Type B pancreatic cell (in vitro differentiated cells): ENCODE results near the gene DYNC1I1. TPM values are rescaled to one million over a fixed set of nuclear protein-coding genes. Genes with fewer than 3 reads are reported as not detected.

Experiments
- DNase-seq: peaks from one replicate; pipeline ENCODE4 v3.0.0; 2021; ENCODE audit warnings: mixed read lengths; ENCODE audit not compliant: unreplicated experiment; ENCODE audit errors: extremely low spot score
- H3K27ac Mint-ChIP-seq: 2 replicates; pipeline ENCODE4 v1.8.0; 2021; ENCODE audit warnings: mild to moderate bottlenecking, mixed read lengths
- H3K27me3 Mint-ChIP-seq: 2 replicates; pipeline ENCODE4 v1.8.0; 2021; ENCODE audit warnings: mixed read lengths
- H3K36me3 Mint-ChIP-seq: 2 replicates; pipeline ENCODE4 v1.8.0; 2021; ENCODE audit warnings: mixed read lengths
- H3K4me1 Mint-ChIP-seq: one replicate; pipeline ENCODE4 v1.8.0; 2021; ENCODE audit warnings: mixed read lengths; ENCODE audit not compliant: unreplicated experiment
- H3K4me3 Mint-ChIP-seq: 2 replicates; pipeline ENCODE4 v1.8.0; 2021; ENCODE audit warnings: mild to moderate bottlenecking, mixed read lengths
- H3K9me3 Mint-ChIP-seq: 2 replicates; pipeline ENCODE4 v1.8.0; 2021; ENCODE audit warnings: mixed read lengths
- total RNA-seq: library from RNA; stranded (reverse); gene quantifications from 2 replicates; pipeline ENCODE4 v1.2.1, GENCODE V29; 2021; ENCODE audit warnings: low replicate concordance
- TF ChIP-seq, protein P1 (sequence below): fragments of 200-600 bp; sonication (generic); conservative IDR thresholded peaks from 2 replicates; pipeline ENCODE4 v1.5.0; 2021; ENCODE audit warnings: antibody characterized with exemption, mild to moderate bottlenecking

DYNC1I1 gene
- total RNA-seq, 1 donor from 2014 or later: 4.0 TPM

DNA sequence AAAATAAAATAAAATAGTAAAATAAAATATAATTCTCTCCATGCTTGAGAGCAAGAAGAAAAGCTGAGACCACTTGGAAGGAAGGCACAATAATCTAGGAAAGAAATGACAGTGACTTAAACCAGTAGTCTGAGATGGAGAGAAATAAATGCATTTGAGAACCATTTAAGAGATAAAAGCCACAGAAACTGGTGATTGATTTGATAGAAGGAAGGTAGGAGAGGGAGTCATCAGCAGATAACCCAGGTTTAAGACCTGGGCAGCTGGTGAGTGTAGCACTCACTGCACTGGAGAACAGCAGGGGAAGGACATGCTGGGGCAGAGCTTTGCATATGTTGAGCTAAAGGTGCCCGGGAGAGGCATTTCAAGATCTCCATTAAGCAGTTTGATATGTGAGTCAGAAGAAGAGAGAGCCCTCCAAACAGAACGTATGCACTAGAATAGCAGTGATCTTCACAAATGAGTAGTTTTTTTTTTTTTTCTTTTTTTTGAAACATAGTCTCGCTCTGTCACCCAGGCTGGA lies 268.0 kb downstream of the DYNC1I1 start:
- H3K36me3 Mint-ChIP-seq: no peaks in the 10 kb centered on the region
- H3K4me3 Mint-ChIP-seq: no peak overlapping the region
- no peaks in the 10 kb centered on the region for H3K27me3 Mint-ChIP-seq
- no peak overlapping the region for H3K27ac Mint-ChIP-seq
- no peak for DNase-seq
- TF ChIP-seq, protein P1, sequence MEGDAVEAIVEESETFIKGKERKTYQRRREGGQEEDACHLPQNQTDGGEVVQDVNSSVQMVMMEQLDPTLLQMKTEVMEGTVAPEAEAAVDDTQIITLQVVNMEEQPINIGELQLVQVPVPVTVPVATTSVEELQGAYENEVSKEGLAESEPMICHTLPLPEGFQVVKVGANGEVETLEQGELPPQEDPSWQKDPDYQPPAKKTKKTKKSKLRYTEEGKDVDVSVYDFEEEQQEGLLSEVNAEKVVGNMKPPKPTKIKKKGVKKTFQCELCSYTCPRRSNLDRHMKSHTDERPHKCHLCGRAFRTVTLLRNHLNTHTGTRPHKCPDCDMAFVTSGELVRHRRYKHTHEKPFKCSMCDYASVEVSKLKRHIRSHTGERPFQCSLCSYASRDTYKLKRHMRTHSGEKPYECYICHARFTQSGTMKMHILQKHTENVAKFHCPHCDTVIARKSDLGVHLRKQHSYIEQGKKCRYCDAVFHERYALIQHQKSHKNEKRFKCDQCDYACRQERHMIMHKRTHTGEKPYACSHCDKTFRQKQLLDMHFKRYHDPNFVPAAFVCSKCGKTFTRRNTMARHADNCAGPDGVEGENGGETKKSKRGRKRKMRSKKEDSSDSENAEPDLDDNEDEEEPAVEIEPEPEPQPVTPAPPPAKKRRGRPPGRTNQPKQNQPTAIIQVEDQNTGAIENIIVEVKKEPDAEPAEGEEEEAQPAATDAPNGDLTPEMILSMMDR: no peak
- peaks cover 2% of the 10 kb centered on the region for H3K4me1 Mint-ChIP-seq
- no peaks in the 10 kb centered on the region for H3K9me3 Mint-ChIP-seq

DNA sequence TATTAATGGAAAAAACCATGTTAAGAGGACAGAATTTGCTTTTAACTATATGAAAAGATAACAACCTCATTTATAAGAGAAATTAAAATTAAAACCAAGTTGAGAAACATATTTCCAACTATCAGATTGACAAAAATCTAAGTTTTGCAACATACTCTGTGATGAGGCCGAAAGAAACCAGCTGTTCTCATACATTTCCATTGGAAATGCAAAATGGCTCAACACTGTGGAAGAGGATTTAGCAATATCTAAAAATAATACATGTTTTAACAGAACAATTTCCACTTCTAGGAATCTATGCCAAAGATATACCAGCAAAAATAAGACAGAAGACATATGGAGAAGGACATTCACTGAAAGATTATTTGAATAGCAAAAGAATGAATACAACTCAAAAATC lies 268.8 kb downstream of the DYNC1I1 start:
- Mint-ChIP-seq H3K4me1 (no peaks in the 10 kb centered on the region), H3K36me3 (no peaks in the 10 kb centered on the region), H3K27ac (no peak overlapping the region), H3K27me3 (no peaks in the 10 kb centered on the region), H3K4me3 (no peak overlapping the region), H3K9me3 (no peaks in the 10 kb centered on the region)
- TF ChIP-seq, protein P1: no peak
- DNase-seq: no peak

DNA sequence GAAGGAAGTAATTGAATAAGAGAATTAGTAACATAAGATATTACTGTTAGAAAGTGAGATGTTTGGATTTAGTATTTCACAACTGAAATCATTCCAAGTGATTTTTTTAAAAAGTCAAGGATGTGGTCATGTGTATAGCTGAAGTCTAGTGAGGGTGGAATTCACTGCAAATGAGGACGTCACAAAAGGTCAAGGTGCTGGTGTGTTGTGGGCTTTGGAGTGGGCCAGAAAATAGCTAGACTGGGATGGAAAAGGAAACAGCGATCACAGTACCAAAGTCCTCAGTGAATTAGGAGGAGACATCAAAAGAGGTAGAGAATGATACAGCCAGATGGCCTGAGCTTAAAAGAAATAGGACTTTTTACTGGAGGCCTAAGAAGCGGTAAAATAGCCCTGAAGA lies 272.8 kb downstream of the DYNC1I1 start:
- H3K4me3 Mint-ChIP-seq: no peak overlapping the region
- H3K9me3 Mint-ChIP-seq: no peaks in the 10 kb centered on the region
- TF ChIP-seq, protein P1: no peak
- H3K27me3 Mint-ChIP-seq: no peaks in the 10 kb centered on the region
- H3K36me3 Mint-ChIP-seq: no peaks in the 10 kb centered on the region
- no peaks in the 10 kb centered on the region for H3K4me1 Mint-ChIP-seq
- no peak overlapping the region for H3K27ac Mint-ChIP-seq
- no peak for DNase-seq

DNA sequence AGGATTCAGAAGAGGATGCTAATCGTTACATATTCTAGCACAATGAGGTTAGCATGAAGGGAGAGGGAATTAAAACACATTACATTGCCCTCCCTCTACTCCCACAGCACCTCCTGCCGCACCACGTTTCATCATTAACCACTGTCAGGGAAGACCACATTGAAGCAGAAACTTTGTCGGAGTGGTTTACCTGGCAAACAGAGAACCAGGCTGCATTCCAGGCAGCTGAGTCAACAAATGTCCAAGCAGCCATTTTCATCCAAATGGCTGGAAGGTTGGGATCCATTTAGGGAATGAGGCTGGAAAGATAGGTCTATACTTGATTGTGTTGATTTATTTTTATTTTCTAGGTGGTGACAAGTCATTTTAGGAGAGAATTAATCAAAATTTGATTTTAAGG lies 273.6 kb downstream of the DYNC1I1 start:
- TF ChIP-seq, protein P1: no peak
- H3K4me3 Mint-ChIP-seq: no peak overlapping the region
- no peaks in the 10 kb centered on the region for H3K9me3 Mint-ChIP-seq
- no peaks in the 10 kb centered on the region for H3K36me3 Mint-ChIP-seq
- H3K27me3 Mint-ChIP-seq: peaks cover 2% of the 10 kb centered on the region
- no peaks in the 10 kb centered on the region for H3K4me1 Mint-ChIP-seq
- DNase-seq: no peak
- no peak overlapping the region for H3K27ac Mint-ChIP-seq

DNA sequence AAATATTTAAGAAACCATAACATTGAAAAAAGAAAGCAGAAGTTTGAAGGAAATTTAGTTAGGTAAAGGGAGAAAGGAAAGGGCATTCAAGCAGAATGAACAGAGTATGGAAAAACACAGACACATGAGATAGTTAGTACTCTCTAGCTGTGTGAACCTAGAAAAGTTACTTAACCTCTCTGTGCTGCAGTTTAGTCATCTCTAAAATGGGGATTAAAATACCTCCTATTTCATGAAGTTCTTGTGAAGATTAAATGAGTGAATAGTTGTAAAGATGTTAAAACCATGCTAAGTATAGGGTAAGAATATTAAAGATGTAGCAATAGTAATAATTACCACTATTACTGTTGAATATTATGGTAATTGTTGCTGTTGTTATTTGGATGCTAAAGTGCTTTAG lies 279.9 kb downstream of the DYNC1I1 start:
- Mint-ChIP-seq H3K4me1 (no peaks in the 10 kb centered on the region), H3K4me3 (no peak overlapping the region), H3K9me3 (no peaks in the 10 kb centered on the region), H3K27ac (no peak overlapping the region), H3K36me3 (no peaks in the 10 kb centered on the region), H3K27me3 (peaks cover 2% of the 10 kb centered on the region)
- TF ChIP-seq, protein P1: no peak
- DNase-seq: no peak
